ENCODE data around the gene HIVEP3.

Gene HIVEP3

GRCh38 chr1:41502912-41503311 lies 415.8 kb downstream of the HIVEP3 start:
- H3K27ac ChIP-seq = no peak overlapping the region
- DNase-seq (ENCODE audit: low read depth, low spot score) = no peak

- DNase-seq (ENCODE audit: low read depth, low spot score) = peak; percentile 84
- H3K27ac ChIP-seq = peak overlapping the region; percentile 67
Observed at GRCh38 chr1:41501581-41501980, 417.1 kb downstream of the HIVEP3 start.

GRCh38 chr1:41500781-41501518 lies 417.8 kb downstream of the HIVEP3 start:
- peak overlapping the region; percentile 67 for H3K27ac ChIP-seq
- no peak for DNase-seq (ENCODE audit: low read depth, low spot score)

- peak overlapping the region; percentile 67 for H3K27ac ChIP-seq
- DNase-seq (ENCODE audit: low read depth, low spot score) = peak; percentile 91
Observed at GRCh38 chr1:41500378-41500777, 418.3 kb downstream of the HIVEP3 start.

GRCh38 chr1:41499591-41499990 lies 419.1 kb downstream of the HIVEP3 start:
- no peak for DNase-seq (ENCODE audit: low read depth, low spot score)
- no peak overlapping the region for H3K27ac ChIP-seq

GRCh38 chr1:41498804-41499203 lies 419.9 kb downstream of the HIVEP3 start:
- DNase-seq (ENCODE audit: low read depth, low spot score) = no peak
- peak overlapping the region; percentile 40 for H3K27ac ChIP-seq

GRCh38 chr1:41498391-41498790 lies 420.3 kb downstream of the HIVEP3 start:
- H3K27ac ChIP-seq = peak overlapping the region; percentile 40
- DNase-seq (ENCODE audit: low read depth, low spot score) = no peak

GRCh38 chr1:41497461-41498030 lies 421.2 kb downstream of the HIVEP3 start:
- no peak for DNase-seq (ENCODE audit: low read depth, low spot score)
- no peak overlapping the region for H3K27ac ChIP-seq

GRCh38 chr1:41497056-41497440 lies 421.7 kb downstream of the HIVEP3 start:
- no peak for DNase-seq (ENCODE audit: low read depth, low spot score)
- H3K27ac ChIP-seq = no peak overlapping the region

GRCh38 chr1:41496080-41497055 lies 422.4 kb downstream of the HIVEP3 start:
- DNase-seq (ENCODE audit: low read depth, low spot score) = no peak
- peak overlapping the region; percentile 32 for H3K27ac ChIP-seq

GRCh38 chr1:41495210-41495948 lies 423.3 kb downstream of the HIVEP3 start:
- DNase-seq (ENCODE audit: low read depth, low spot score) = no peak
- peak overlapping the region; percentile 32 for H3K27ac ChIP-seq

GRCh38 chr1:41494351-41495209 lies 424.1 kb downstream of the HIVEP3 start:
- DNase-seq (ENCODE audit: low read depth, low spot score) = no peak
- no peak overlapping the region for H3K27ac ChIP-seq

- H3K27ac ChIP-seq = peak overlapping the region; percentile 25
- DNase-seq (ENCODE audit: low read depth, low spot score) = no peak
Observed at GRCh38 chr1:41493626-41494350, 424.9 kb downstream of the HIVEP3 start.

- DNase-seq (ENCODE audit: low read depth, low spot score) = peak; percentile 83
- peak overlapping the region; percentile 25 for H3K27ac ChIP-seq
Observed at GRCh38 chr1:41493117-41493536, 425.6 kb downstream of the HIVEP3 start.

- peak overlapping the region; percentile 25 for H3K27ac ChIP-seq
- no peak for DNase-seq (ENCODE audit: low read depth, low spot score)
Observed at GRCh38 chr1:41492341-41492848, 426.3 kb downstream of the HIVEP3 start.

GRCh38 chr1:41490911-41491310 lies 427.8 kb downstream of the HIVEP3 start:
- DNase-seq (ENCODE audit: low read depth, low spot score) = no peak
- no peak overlapping the region for H3K27ac ChIP-seq

- no peak for DNase-seq (ENCODE audit: low read depth, low spot score)
Observed at GRCh38 chr1:41489561-41489960, 429.2 kb downstream of the HIVEP3 start.

More at GRCh38 chr1:41489561-41489960, 429.2 kb downstream of the HIVEP3 start:
- no peak overlapping the region for H3K27ac ChIP-seq

Data from epithelial cell of prostate (primary cell).